SK-N-SH (cell line): Measurements from ENCODE around the gene TNFRSF1A. TPM values are rescaled to one million over a fixed set of nuclear protein-coding genes. Genes with fewer than 3 reads are reported as not detected.

ENCODE experiments used
- CTCF ChIA-PET: fragments of 300-600, 350-600 bp; formaldehyde crosslinking; extraction: SDS; loops from one replicate; lab custom pipeline; 2021; lab: Yijun Ruan, JAX
- POLR2A ChIA-PET: fragments of 350-600 bp; sonication (Branson Sonifier 250); formaldehyde crosslinking; extraction: SDS; loops from one replicate; lab custom pipeline; 2020; ENCODE audit warnings: antibody characterized with exemption, inconsistent platforms; lab: Yijun Ruan, JAX
- DNase-seq: peaks from one replicate; pipeline ENCODE4 v3.0.0; 2012
- H2AFZ ChIP-seq: fragments of 200-600 bp; sonication (generic); 2 replicates; pipeline ENCODE4 v1.8.1; 2016; ENCODE audit warnings: antibody characterized with exemption, mild to moderate bottlenecking, low read depth
- H3F3A ChIP-seq: fragments of 200-600 bp; sonication (generic); replicated peaks from 2 replicates; pipeline ENCODE3; 2016; ENCODE audit warnings: antibody characterized with exemption, mild to moderate bottlenecking; ENCODE audit not compliant: insufficient read depth
- H3K27ac ChIP-seq, 2 experiments: fragments of 200-500 bp in 1 of 2; fragments of 200-600 bp in 1 of 2; sonication (Bioruptor generic) in 1 of 2; sonication (generic), shearing (Covaris generic) in 1 of 2; 2 replicates each; pipeline versions ENCODE4 v1.5.1 to v1.6.1; 2014 to 2016; ENCODE audit warnings: low read depth in 2 of 2, inconsistent platforms in 1 of 2, low read length in 1 of 2, mild to moderate bottlenecking in 1 of 2, mixed read lengths in 1 of 2
- H3K27me3 ChIP-seq: fragments of 200-600 bp; sonication (generic), shearing (Covaris generic); 2 replicates; pipeline ENCODE4 v1.6.1; 2016; ENCODE audit warnings: mixed run types; ENCODE audit not compliant: insufficient read depth
- H3K36me3 ChIP-seq, 2 experiments: fragments of 200-500 bp in 1 of 2; fragments of 200-600 bp in 1 of 2; sonication (Bioruptor generic) in 1 of 2; sonication (generic) in 1 of 2; replicated peaks in 1 of 2; 2 replicates each; pipeline versions ENCODE3 to v1.5.1; 2014 to 2016; ENCODE audit warnings: low read length in 1 of 2, mild to moderate bottlenecking in 1 of 2; ENCODE audit not compliant: insufficient read depth in 2 of 2, control insufficient read depth in 1 of 2
- H3K4me1 ChIP-seq, 2 experiments: fragments of 200-500 bp in 1 of 2; fragments of 200-600 bp in 1 of 2; sonication (Bioruptor generic) in 1 of 2; sonication (generic), shearing (Covaris generic) in 1 of 2; 2 replicates each; pipeline versions ENCODE4 v1.5.1 to v1.6.1; 2014 to 2016; ENCODE audit warnings: low read depth in 1 of 2, low read length in 1 of 2, mixed run types in 1 of 2; ENCODE audit not compliant: insufficient read depth in 2 of 2, control insufficient read depth in 1 of 2
- H3K4me2 ChIP-seq: fragments of 200-600 bp; sonication (generic), shearing (Covaris generic); 2 replicates; pipeline ENCODE4 v1.6.1; 2017; ENCODE audit warnings: mixed run types
- H3K4me3 ChIP-seq, 2 experiments: fragments of 200-500 bp in 1 of 2; fragments of 200-600 bp in 1 of 2; sonication (Bioruptor generic) in 1 of 2; sonication (generic), shearing (Covaris generic) in 1 of 2; 2 replicates each; pipeline versions ENCODE4 v1.5.1 to v1.8.1; 2014 to 2016; ENCODE audit warnings: low read depth in 2 of 2, inconsistent platforms in 1 of 2, low read length in 1 of 2, mild to moderate bottlenecking in 1 of 2, mixed read lengths in 1 of 2, moderate library complexity in 1 of 2
- H3K79me2 ChIP-seq: fragments of 200-600 bp; sonication (generic); 2 replicates; pipeline ENCODE4 v1.8.1; 2017; ENCODE audit warnings: mild to moderate bottlenecking; ENCODE audit not compliant: insufficient read depth
- H3K9ac ChIP-seq: fragments of 200-600 bp; sonication (generic); 2 replicates; pipeline ENCODE4 v1.6.1; 2017; ENCODE audit warnings: mixed run types
- H3K9me2 ChIP-seq: fragments of 200-600 bp; sonication (generic); 2 replicates; pipeline ENCODE4 v1.6.1; 2017; ENCODE audit warnings: mixed run types
- H3K9me3 ChIP-seq: fragments of 200-600 bp; sonication (generic); 2 replicates; pipeline ENCODE4 v1.6.1; 2017; ENCODE audit warnings: mixed run types, mild to moderate bottlenecking, moderate library complexity
- H4K20me1 ChIP-seq: fragments of 200-600 bp; sonication (generic); 2 replicates; pipeline ENCODE4 v1.6.1; 2017; ENCODE audit warnings: mild to moderate bottlenecking, mixed run types; ENCODE audit not compliant: insufficient read depth
- CTCF ChIP-seq: fragments of 200-600 bp; sonication (generic); IDR thresholded peaks from 2 replicates; pipeline ENCODE4 v1.6.1; 2017; ENCODE audit warnings: antibody characterized with exemption, mild to moderate bottlenecking, moderate library complexity
- EP300 ChIP-seq, 2 experiments: IDR thresholded peaks; 2 replicates each; pipeline versions ENCODE4 v1.4.0 to v1.6.1; 2012; ENCODE audit warnings: borderline replicate concordance in 1 of 2, low read depth in 1 of 2, low read length in 1 of 2
- EZH2phosphoT487 ChIP-seq: fragments of 200-600 bp; sonication (generic); IDR thresholded peaks from 2 replicates; pipeline ENCODE4 v1.6.1; 2017; ENCODE audit warnings: low read depth, mixed run types, mild to moderate bottlenecking, antibody characterized with exemption, moderate library complexity, borderline replicate concordance
- FOSL2 ChIP-seq: IDR thresholded peaks from 2 replicates; pipeline ENCODE4 v1.4.0; 2012; ENCODE audit warnings: low read depth, mild to moderate bottlenecking, moderate library complexity, borderline replicate concordance
- FOXJ3 ChIP-seq: sonication (generic); formaldehyde crosslinking; IDR thresholded peaks from 2 replicates; pipeline ENCODE4 v1.5.1; 2020; ENCODE audit warnings: mild to moderate bottlenecking, missing genetic modification reagents
- FOXM1 ChIP-seq: IDR thresholded peaks from 2 replicates; pipeline ENCODE4 v1.4.0; 2012; ENCODE audit warnings: low read depth, mild to moderate bottlenecking
- GATA2 ChIP-seq: sonication (generic); formaldehyde crosslinking; IDR thresholded peaks from 2 replicates; pipeline ENCODE4 v1.5.0; 2020; ENCODE audit warnings: mild to moderate bottlenecking, missing genetic modification reagents
- IRF3 ChIP-seq: fragments of 150-350 bp; IDR thresholded peaks from 2 replicates; pipeline ENCODE4 v1.6.1; 2016; ENCODE audit warnings: mild to moderate bottlenecking, low read depth, low read length
- RAD21 ChIP-seq: IDR thresholded peaks from 2 replicates; pipeline ENCODE4 v1.6.1; 2012; ENCODE audit warnings: mild to moderate bottlenecking, low read length
- RCOR1 ChIP-seq: fragments of 150-350 bp; IDR thresholded peaks from 2 replicates; pipeline ENCODE4 v1.6.1; 2017; ENCODE audit warnings: antibody characterized with exemption, low read length
- REST ChIP-seq: IDR thresholded peaks from 2 replicates; pipeline ENCODE4 v1.6.1; 2012; ENCODE audit warnings: mild to moderate bottlenecking, low read depth, low read length, moderate library complexity
- RFX5 ChIP-seq: IDR thresholded peaks from 2 replicates; pipeline ENCODE4 v1.6.1; 2012; ENCODE audit warnings: mild to moderate bottlenecking, improper control_type of control experiment, low read length
- RXRA ChIP-seq: IDR thresholded peaks from 2 replicates; pipeline ENCODE4 v1.4.0; 2012; ENCODE audit warnings: low read depth, mild to moderate bottlenecking, borderline replicate concordance
- SIN3A ChIP-seq: IDR thresholded peaks from 2 replicates; pipeline ENCODE4 v1.6.1; 2012; ENCODE audit warnings: low read depth, mild to moderate bottlenecking, low read length, moderate library complexity, borderline replicate concordance
- TAF1 ChIP-seq: IDR thresholded peaks from 2 replicates; pipeline ENCODE4 v1.6.1; 2012; ENCODE audit warnings: low read depth, mild to moderate bottlenecking, low read length, moderate library complexity, borderline replicate concordance
- TEAD4 ChIP-seq: IDR thresholded peaks from 2 replicates; pipeline ENCODE4 v1.4.0; 2012; ENCODE audit warnings: mild to moderate bottlenecking, borderline replicate concordance; ENCODE audit not compliant: insufficient read depth
- USF1 ChIP-seq: IDR thresholded peaks from 2 replicates; pipeline ENCODE4 v1.4.0; 2012; ENCODE audit warnings: low read depth, borderline replicate concordance
- YY1 ChIP-seq: IDR thresholded peaks from 2 replicates; pipeline ENCODE4 v1.4.0; 2012; ENCODE audit warnings: low read depth, mild to moderate bottlenecking
- WGBS: methylation state at CpG from one replicate; pipeline ENCODE4 v1.1.6; 2017; ENCODE audit warnings: low lambda C conversion rate; 5-methylcytosine and 5-hydroxymethylcytosine counted together
- polyA plus RNA-seq, 3 experiments: library from polyadenylated mRNA; depleted of rRNA; stranded (reverse); fragments of >200 nt; gene quantifications; 2 replicates each; pipeline ENCODE4 v1.2.3, GENCODE V29; 2012

Gene TNFRSF1A
- polyA plus RNA-seq, 1 of the 3 experiments (the other 2 are of a cell fraction) = 92.9 TPM

GRCh38 chr12:6376079-6376869, 34.4 kb upstream of the TNFRSF1A start:
- CTCF ChIA-PET = no interaction called here
- Histone ChIP-seq H3K4me1 (peaks cover 12 to 23% of the 10 kb centered on the region in 2 experiments; a peak in 3 of 4 replicates), H3K9me3 (no peaks in the 10 kb centered on the region), H3K4me3 (no peak overlapping the region), H3K9ac (no peak overlapping the region), H3K27me3 (no peaks in the 10 kb centered on the region), H3K79me2 (no peaks in the 10 kb centered on the region), H2AFZ (peak overlapping the region; percentile 58), H3K36me3 (no peaks in the 10 kb centered on the region), H3K27ac (no peak overlapping the region), H3K9me2 (no peaks in the 10 kb centered on the region), H3F3A (peaks cover 9% of the 10 kb centered on the region), H4K20me1 (no peaks in the 10 kb centered on the region), H3K4me2 (no peak overlapping the region)
- TF ChIP-seq EZH2phosphoT487 (no peak), EP300 (IDR thresholded peaks at IDR 0.05; ENCODE audit: borderline replicate concordance in 1 of 2, low read depth in 1 of 2, low read length in 1 of 2) (no peak), YY1 (no peak), CTCF (peak; percentile 36), TAF1 (no peak), FOXM1 (no peak), RAD21 (no peak)
- 66% methylated on average over 19 of the region's 19 CpGs for WGBS
- POLR2A ChIA-PET = no interaction called here
- DNase-seq = peak; percentile 55

GRCh38 chr12:6375269-6376078, 33.6 kb upstream of the TNFRSF1A start, which contains the start of gene SCNN1A:
Gene SCNN1A (minus strand): TSS chr12:6375563. CDS start chr12:6374783, 780 bp downstream.
- Histone ChIP-seq H3K27ac (no peak within 1 kb of the TSS), H3K9me2 (no peaks in the 10 kb centered on the region), H3F3A (peaks cover 16% of the 10 kb centered on the region), H3K4me1 (peaks cover 15 to 31% of the 10 kb centered on the region in 2 experiments; a peak in 3 of 4 replicates), H3K4me3 (no peak within 1 kb of the TSS), H4K20me1 (no peaks in the 10 kb centered on the region), H3K4me2 (no peak within 1 kb of the TSS), H3K9me3 (no peaks in the 10 kb centered on the region), H2AFZ (peak within 1 kb of the TSS; percentile 58), H3K9ac (no peak within 1 kb of the TSS), H3K79me2 (no peaks in the 10 kb centered on the region), H3K36me3 (no peaks in the 10 kb centered on the region), H3K27me3 (no peaks in the 10 kb centered on the region)
- CTCF ChIA-PET = interaction anchor here (1.4 kb wide), 1 partner anchor 17 kb away, joined by 3 read pairs; no protein-coding TSS in a partner anchor
- no peak for DNase-seq
- 84% methylated on average over 15 of the region's 15 CpGs for WGBS
- POLR2A ChIA-PET = no interaction called here
- TF ChIP-seq REST (no peak), SIN3A (no peak), RXRA (no peak), USF1 (no peak), TEAD4 (no peak), GATA2 (CRISPR knock-in tag) (no peak), FOSL2 (no peak), RFX5 (no peak), IRF3 (no peak), FOXJ3 (CRISPR knock-in tag) (no peak), RCOR1 (no peak)
